HUDEP-2 (cell line): Measurements from ENCODE around the gene PM20D2.

Experiments
- DNase-seq, 76 experiments: peaks; one replicate each; lab custom pipeline; 2025; ENCODE audit not compliant: unreplicated experiment in 76 of 76; lab: John Stamatoyannopoulos, UW

PM20D2 gene

GRCh38 chr6:89198235-89198634 lies 52.4 kb downstream of the PM20D2 start:
- no peak for DNase-seq

GRCh38 chr6:89199579-89199978 lies 53.7 kb downstream of the PM20D2 start:
- DNase-seq: no peak

GRCh38 chr6:89200706-89201215 lies 54.9 kb downstream of the PM20D2 start:
- DNase-seq: no peak

DNA sequence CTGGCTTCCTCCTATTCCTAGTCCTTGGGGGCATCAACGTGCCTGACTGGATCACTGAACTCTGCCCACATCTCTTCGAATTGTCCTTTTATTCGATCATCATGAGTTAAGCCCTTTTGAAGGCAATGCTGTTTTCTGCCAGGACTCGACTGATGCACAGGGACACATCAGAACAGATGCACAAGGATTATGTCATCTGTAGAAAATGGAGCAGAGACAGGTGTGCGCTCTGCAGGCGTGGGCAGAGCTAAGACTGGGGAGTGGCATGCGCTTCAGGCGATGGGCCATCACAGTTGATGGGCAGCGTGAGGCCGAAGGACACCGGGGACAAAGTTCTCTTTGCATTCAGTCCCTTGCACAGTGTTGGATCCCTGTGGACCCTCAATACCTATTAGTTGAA lies 58.2 kb downstream of the PM20D2 start:
- no peak for DNase-seq

DNA sequence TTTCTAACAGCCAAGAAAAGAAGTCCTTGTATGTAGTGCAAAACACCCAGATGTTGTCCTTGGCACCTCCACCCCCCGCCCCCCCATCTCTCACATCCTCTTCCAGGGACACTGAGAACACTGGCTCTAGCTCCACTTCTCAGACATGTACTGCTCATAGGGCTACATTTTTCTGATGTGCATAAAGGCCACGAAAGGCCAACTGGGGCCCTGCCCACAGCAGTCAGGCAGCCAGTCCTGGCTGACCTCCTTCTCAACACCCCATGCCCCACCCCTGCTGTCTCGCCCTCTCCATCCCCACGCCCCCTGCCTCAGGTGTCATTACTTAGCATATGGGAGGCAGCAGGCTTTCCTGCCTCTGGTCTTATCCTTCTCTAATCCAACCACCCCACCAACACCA lies 60.0 kb downstream of the PM20D2 start:
- DNase-seq: no peak

DNA sequence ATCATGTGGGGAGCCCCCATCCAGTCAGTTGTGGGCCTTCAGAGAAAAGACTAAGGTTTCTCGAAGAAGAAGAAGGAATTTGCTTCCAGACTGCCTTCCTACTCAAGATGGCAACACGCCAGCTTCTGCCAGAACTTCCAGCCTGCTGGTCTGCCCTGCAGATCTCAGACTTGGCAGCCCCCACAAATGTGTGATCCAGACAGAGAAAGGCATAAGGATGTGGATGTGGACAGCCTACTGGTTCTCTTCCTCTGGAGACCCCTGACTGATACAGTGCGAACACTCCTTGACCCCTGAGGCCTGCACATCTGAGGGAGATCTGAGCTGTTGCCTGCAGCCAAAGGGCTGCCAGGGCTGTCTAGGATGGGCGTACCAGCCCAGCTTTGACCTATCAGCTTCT lies 62.7 kb downstream of the PM20D2 start:
- DNase-seq: no peak

DNA sequence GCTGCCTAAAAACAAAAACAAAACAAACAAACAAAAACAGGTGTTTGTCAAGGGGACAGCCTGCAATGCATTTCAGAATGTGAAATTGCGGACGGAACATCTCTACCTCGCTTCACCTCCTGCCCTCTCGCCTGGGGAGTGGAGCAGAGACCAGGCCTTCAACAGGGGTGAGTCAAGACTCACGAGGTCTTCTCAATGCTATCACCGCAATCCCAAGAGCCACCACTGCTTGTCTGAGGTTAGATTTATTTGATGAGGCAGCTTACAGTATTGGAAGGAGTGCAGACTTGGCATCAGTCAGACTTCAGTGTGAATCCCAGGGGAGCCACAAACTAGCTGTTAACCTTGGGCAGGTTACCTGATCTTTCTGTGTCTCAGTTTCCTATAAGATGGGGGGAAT lies 63.6 kb downstream of the PM20D2 start:
- DNase-seq: peak in 1 of 76 experiments; percentile 26

- no peak for DNase-seq
These were observed 66.6 kb downstream of the PM20D2 start for GRCh38 chr6:89212472-89212871.

- no peak for DNase-seq
These were observed 68.3 kb downstream of the PM20D2 start for GRCh38 chr6:89214197-89214596.
